ENCODE results near the gene ARHGEF17. TPM values are rescaled to one million over a fixed set of nuclear protein-coding genes. Genes with fewer than 3 reads are reported as not detected.
A peak's percentile ranks its signal among the peaks of the same experiment; 100 is the strongest.

The ARHGEF17 gene
- polyA plus RNA-seq, 3 donors, result 0.16 to 1.2 (median 0.55) TPM

DNA sequence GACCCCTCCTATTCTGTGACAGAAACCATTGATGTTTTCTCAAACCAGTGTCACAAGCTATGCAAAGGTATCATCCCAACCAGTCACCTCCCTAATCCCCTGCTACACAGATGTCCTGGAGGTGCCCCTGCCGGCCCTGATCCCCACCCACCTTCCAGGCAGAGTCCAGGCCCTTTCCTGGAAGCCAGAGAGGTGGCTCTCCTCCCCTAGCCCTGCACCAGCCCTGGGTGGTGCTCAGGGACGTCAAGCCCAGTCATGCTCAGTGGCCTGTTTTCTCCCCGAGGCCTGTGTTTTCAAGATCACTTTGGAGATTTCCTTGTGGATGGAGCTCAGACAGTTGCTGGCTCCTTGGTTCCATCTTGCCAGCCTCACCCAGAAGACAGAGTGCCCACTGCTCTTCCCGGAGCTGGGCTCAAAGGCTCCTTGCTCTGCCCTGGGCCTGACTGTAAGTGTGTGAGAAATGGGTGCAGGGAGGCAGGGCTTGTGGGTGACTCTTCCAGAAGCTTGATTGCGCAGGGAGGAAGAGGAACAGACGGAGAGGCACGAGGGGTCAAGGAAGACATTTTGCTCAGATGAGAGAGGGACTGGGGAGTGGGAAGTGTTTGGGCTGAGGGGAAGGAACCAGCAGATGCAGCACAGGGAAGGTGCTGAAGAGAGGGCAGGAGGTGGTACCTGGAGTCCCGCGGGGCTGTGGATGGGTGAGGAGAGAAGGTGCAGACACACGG, 24.6 kb upstream of the ARHGEF17 start:
- Mint-ChIP-seq H3K4me1 (peaks cover 79% of the 10 kb centered on the region), H3K36me3 (peaks cover 9 to 28% of the 10 kb centered on the region in 2 donors)
- H3K79me2 ChIP-seq (ENCODE audit: insufficient read depth, low read length), result no peaks in the 10 kb centered on the region

DNA sequence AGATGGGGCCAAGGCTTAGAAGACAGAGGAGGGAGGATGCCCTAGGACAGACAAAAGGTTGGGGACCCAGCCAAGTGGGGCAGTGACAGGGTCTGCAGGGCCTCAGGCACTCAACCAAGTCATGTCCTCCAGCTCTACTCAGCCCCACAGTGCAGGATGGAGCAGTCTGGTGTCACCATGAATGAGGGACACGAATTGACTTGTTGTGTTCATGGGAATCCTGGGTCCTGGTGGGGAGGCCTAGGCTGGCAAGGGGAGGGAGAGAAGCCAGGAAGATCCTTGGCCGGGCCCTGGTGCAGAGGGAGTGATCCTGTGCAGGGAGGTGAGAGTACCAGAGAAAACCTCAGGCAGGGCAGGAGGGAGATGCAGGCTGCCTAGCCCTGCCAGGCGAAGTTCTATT, 24.0 kb upstream of the ARHGEF17 start:
- Histone ChIP-seq H3K79me2 (ENCODE audit: insufficient read depth, low read length) (no peaks in the 10 kb centered on the region), H3K9me3 (replicated peaks in 1 of 2; ENCODE audit: control insufficient read depth in 1 of 2, insufficient read depth in 1 of 2, low read length in 2 of 2) (no peaks in the 10 kb centered on the region), H3K4me2 (replicated peaks; ENCODE audit: extremely low read depth, low read length, poor library complexity, severe bottlenecking) (no peak overlapping the region), H3K27ac (ENCODE audit: low read depth in 1 of 2, low read length in 2 of 2) (peak overlapping the region; percentile 56 to 65), H2AFZ (ENCODE audit: insufficient read depth, low read depth, low read length, poor library complexity, severe bottlenecking) (peak overlapping the region; percentile 24), H3K9ac (ENCODE audit: insufficient read depth, low read length, poor library complexity, severe bottlenecking) (no peak overlapping the region), H3K27me3 (ENCODE audit: control insufficient read depth in 2 of 2, insufficient read depth in 2 of 2, low read length in 2 of 2) (no peaks in the 10 kb centered on the region), H3K4me1 (ENCODE audit: control insufficient read depth in 1 of 2, insufficient read depth in 2 of 2, low read length in 2 of 2) (peaks cover 72 to 80% of the 10 kb centered on the region in 2 donors), H3K36me3 (replicated peaks in 1 of 2; ENCODE audit: control insufficient read depth in 1 of 2, insufficient read depth in 2 of 2, low read length in 2 of 2) (no peaks in the 10 kb centered on the region), H3K4me3 (replicated peaks in 1 of 3; ENCODE audit: low read depth in 2 of 3, low read length in 3 of 3) (no peak overlapping the region), H4K20me1 (ENCODE audit: insufficient read depth, low read length) (no peaks in the 10 kb centered on the region)
- DNase-seq, result no peak
- Mint-ChIP-seq H3K27me3 (ENCODE audit: low read depth in 3 of 3) (peaks cover 3 to 9% (median 5%) of the 10 kb centered on the region in 3 donors), H3K27ac (peak overlapping the region in 6 of 7 donors; percentile 57 to 94 (median 84)), H3K4me3 (peak overlapping the region in 1 of 2 donors; percentile 63), H3K36me3 (peaks cover 9 to 28% of the 10 kb centered on the region in 2 donors), H3K9me3 (peaks cover 0 to 3% (median 0%) of the 10 kb centered on the region in 7 donors), H3K4me1 (peaks cover 86% of the 10 kb centered on the region)
- 94% methylated on average over 2 of the region's 3 CpGs for WGBS (ENCODE audit: insufficient coverage)
- intact Hi-C loops (cut with micrococcal nuclease), result no loop called here
- TF ChIP-seq, protein P1, sequence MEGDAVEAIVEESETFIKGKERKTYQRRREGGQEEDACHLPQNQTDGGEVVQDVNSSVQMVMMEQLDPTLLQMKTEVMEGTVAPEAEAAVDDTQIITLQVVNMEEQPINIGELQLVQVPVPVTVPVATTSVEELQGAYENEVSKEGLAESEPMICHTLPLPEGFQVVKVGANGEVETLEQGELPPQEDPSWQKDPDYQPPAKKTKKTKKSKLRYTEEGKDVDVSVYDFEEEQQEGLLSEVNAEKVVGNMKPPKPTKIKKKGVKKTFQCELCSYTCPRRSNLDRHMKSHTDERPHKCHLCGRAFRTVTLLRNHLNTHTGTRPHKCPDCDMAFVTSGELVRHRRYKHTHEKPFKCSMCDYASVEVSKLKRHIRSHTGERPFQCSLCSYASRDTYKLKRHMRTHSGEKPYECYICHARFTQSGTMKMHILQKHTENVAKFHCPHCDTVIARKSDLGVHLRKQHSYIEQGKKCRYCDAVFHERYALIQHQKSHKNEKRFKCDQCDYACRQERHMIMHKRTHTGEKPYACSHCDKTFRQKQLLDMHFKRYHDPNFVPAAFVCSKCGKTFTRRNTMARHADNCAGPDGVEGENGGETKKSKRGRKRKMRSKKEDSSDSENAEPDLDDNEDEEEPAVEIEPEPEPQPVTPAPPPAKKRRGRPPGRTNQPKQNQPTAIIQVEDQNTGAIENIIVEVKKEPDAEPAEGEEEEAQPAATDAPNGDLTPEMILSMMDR (IDR thresholded peaks at IDR 0.05), result no peak

More for the DNA sequence above, 24.6 kb upstream of the ARHGEF17 start:
- intact Hi-C loops (cut with micrococcal nuclease), result no loop called here
- Histone ChIP-seq H3K4me1 (ENCODE audit: control insufficient read depth in 1 of 2, insufficient read depth in 2 of 2, low read length in 2 of 2) (peaks cover 66 to 74% of the 10 kb centered on the region in 2 donors), H3K4me2 (replicated peaks; ENCODE audit: extremely low read depth, low read length, poor library complexity, severe bottlenecking) (no peak overlapping the region), H3K9ac (ENCODE audit: insufficient read depth, low read length, poor library complexity, severe bottlenecking) (no peak overlapping the region), H2AFZ (ENCODE audit: insufficient read depth, low read depth, low read length, poor library complexity, severe bottlenecking) (peak overlapping the region; percentile 24), H3K4me3 (replicated peaks in 1 of 3; ENCODE audit: low read depth in 2 of 3, low read length in 3 of 3) (no peak overlapping the region), H3K27ac (ENCODE audit: low read depth in 1 of 2, low read length in 2 of 2) (peak overlapping the region; percentile 56 to 65), H3K9me3 (replicated peaks in 1 of 2; ENCODE audit: control insufficient read depth in 1 of 2, insufficient read depth in 1 of 2, low read length in 2 of 2) (no peaks in the 10 kb centered on the region), H4K20me1 (ENCODE audit: insufficient read depth, low read length) (no peaks in the 10 kb centered on the region), H3K36me3 (replicated peaks in 1 of 2; ENCODE audit: control insufficient read depth in 1 of 2, insufficient read depth in 2 of 2, low read length in 2 of 2) (no peaks in the 10 kb centered on the region), H3K27me3 (ENCODE audit: control insufficient read depth in 2 of 2, insufficient read depth in 2 of 2, low read length in 2 of 2) (no peaks in the 10 kb centered on the region)
- TF ChIP-seq, protein P1 (IDR thresholded peaks at IDR 0.05), result no peak
- Mint-ChIP-seq H3K9me3 (peaks cover 0 to 3% (median 0%) of the 10 kb centered on the region in 7 donors), H3K4me3 (peak overlapping the region in 1 of 2 donors; percentile 63), H3K27me3 (ENCODE audit: low read depth in 3 of 3) (peaks cover 3 to 9% (median 6%) of the 10 kb centered on the region in 3 donors), H3K27ac (peak overlapping the region; percentile 57 to 94 (median 83))
- WGBS (ENCODE audit: insufficient coverage), result 66% methylated on average over 10 of the region's 10 CpGs
- DNase-seq, result peak; percentile 75 to 87 (median 78)
